ENCODE data around the gene RPL32. TPM values are rescaled to one million over a fixed set of nuclear protein-coding genes. Genes with fewer than 3 reads are reported as not detected.

The RPL32 gene
- total RNA-seq, 1 experiment from 2014 or later = 1,853 TPM

- RAD21 ChIA-PET (ENCODE audit: low non-redundant PET in 1 of 2, low total read pairs in 2 of 2, uncharacterized antibody in 2 of 2, unreplicated experiment in 2 of 2) = no interaction called here
- intact Hi-C loops (cut with micrococcal nuclease) = no loop called here
- TF ChIP-seq TCF7L2 (IDR thresholded peaks at IDR 0.05; ENCODE audit: borderline replicate concordance, extremely low read depth, insufficient read depth, insufficient read length) = no peak
- TF ChIP-seq FOSL1 (IDR thresholded peaks at IDR 0.05; ENCODE audit: low read depth) = no peak
- no peak for TF ChIP-seq SIN3A (IDR thresholded peaks at IDR 0.05; ENCODE audit: low read depth)
- TF ChIP-seq, protein P1, sequence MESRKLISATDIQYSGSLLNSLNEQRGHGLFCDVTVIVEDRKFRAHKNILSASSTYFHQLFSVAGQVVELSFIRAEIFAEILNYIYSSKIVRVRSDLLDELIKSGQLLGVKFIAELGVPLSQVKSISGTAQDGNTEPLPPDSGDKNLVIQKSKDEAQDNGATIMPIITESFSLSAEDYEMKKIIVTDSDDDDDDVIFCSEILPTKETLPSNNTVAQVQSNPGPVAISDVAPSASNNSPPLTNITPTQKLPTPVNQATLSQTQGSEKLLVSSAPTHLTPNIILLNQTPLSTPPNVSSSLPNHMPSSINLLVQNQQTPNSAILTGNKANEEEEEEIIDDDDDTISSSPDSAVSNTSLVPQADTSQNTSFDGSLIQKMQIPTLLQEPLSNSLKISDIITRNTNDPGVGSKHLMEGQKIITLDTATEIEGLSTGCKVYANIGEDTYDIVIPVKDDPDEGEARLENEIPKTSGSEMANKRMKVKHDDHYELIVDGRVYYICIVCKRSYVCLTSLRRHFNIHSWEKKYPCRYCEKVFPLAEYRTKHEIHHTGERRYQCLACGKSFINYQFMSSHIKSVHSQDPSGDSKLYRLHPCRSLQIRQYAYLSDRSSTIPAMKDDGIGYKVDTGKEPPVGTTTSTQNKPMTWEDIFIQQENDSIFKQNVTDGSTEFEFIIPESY (IDR thresholded peaks at IDR 0.05; ENCODE audit: extremely low read depth, insufficient replicate concordance, low read length) = no peak
- no peak for TF ChIP-seq ZNF274 (IDR thresholded peaks at IDR 0.05; ENCODE audit: low read depth, low read length)
- no peak for TF ChIP-seq ZFX (IDR thresholded peaks at IDR 0.05)
- no peak for TF ChIP-seq ELF1 (IDR thresholded peaks at IDR 0.05; ENCODE audit: borderline replicate concordance, low read depth)
- no peak for TF ChIP-seq CBX3 (IDR thresholded peaks at IDR 0.05; ENCODE audit: low read depth)
- no peak for TF ChIP-seq YY1 (IDR thresholded peaks at IDR 0.05; ENCODE audit: extremely low read depth, insufficient replicate concordance, low read depth, low read length)
- TF ChIP-seq RAD21 (IDR thresholded peaks at IDR 0.05; ENCODE audit: low read depth) = no peak
- TF ChIP-seq EZH2 (IDR thresholded peaks at IDR 0.05) = no peak
- TF ChIP-seq POLR2A (IDR thresholded peaks at IDR 0.05; ENCODE audit: borderline replicate concordance, extremely low read depth, insufficient read depth, insufficient read length) = no peak
- no peak for TF ChIP-seq EGR1 (IDR thresholded peaks at IDR 0.05; ENCODE audit: low read depth)
- TF ChIP-seq, protein P2, sequence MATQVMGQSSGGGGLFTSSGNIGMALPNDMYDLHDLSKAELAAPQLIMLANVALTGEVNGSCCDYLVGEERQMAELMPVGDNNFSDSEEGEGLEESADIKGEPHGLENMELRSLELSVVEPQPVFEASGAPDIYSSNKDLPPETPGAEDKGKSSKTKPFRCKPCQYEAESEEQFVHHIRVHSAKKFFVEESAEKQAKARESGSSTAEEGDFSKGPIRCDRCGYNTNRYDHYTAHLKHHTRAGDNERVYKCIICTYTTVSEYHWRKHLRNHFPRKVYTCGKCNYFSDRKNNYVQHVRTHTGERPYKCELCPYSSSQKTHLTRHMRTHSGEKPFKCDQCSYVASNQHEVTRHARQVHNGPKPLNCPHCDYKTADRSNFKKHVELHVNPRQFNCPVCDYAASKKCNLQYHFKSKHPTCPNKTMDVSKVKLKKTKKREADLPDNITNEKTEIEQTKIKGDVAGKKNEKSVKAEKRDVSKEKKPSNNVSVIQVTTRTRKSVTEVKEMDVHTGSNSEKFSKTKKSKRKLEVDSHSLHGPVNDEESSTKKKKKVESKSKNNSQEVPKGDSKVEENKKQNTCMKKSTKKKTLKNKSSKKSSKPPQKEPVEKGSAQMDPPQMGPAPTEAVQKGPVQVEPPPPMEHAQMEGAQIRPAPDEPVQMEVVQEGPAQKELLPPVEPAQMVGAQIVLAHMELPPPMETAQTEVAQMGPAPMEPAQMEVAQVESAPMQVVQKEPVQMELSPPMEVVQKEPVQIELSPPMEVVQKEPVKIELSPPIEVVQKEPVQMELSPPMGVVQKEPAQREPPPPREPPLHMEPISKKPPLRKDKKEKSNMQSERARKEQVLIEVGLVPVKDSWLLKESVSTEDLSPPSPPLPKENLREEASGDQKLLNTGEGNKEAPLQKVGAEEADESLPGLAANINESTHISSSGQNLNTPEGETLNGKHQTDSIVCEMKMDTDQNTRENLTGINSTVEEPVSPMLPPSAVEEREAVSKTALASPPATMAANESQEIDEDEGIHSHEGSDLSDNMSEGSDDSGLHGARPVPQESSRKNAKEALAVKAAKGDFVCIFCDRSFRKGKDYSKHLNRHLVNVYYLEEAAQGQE (IDR thresholded peaks at IDR 0.05; ENCODE audit: low read depth) = no peak
- TF ChIP-seq CEBPB (IDR thresholded peaks at IDR 0.05; ENCODE audit: low read depth) = no peak
- no peak for TF ChIP-seq SRF (IDR thresholded peaks at IDR 0.05; ENCODE audit: low read depth)
- TF ChIP-seq, protein P3, sequence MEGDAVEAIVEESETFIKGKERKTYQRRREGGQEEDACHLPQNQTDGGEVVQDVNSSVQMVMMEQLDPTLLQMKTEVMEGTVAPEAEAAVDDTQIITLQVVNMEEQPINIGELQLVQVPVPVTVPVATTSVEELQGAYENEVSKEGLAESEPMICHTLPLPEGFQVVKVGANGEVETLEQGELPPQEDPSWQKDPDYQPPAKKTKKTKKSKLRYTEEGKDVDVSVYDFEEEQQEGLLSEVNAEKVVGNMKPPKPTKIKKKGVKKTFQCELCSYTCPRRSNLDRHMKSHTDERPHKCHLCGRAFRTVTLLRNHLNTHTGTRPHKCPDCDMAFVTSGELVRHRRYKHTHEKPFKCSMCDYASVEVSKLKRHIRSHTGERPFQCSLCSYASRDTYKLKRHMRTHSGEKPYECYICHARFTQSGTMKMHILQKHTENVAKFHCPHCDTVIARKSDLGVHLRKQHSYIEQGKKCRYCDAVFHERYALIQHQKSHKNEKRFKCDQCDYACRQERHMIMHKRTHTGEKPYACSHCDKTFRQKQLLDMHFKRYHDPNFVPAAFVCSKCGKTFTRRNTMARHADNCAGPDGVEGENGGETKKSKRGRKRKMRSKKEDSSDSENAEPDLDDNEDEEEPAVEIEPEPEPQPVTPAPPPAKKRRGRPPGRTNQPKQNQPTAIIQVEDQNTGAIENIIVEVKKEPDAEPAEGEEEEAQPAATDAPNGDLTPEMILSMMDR (IDR thresholded peaks at IDR 0.05 in 2 of 3, conservative IDR thresholded peaks at IDR 0.05 in 1 of 3; ENCODE audit: borderline replicate concordance in 1 of 3, insufficient read depth in 1 of 3, low read depth in 2 of 3, low read length in 2 of 3) = no peak
- TF ChIP-seq SP1 (IDR thresholded peaks at IDR 0.05; ENCODE audit: low read depth) = no peak
- TF ChIP-seq EZH2phosphoT487 (IDR thresholded peaks at IDR 0.05; ENCODE audit: borderline replicate concordance) = no peak
- TF ChIP-seq JUND (IDR thresholded peaks at IDR 0.05) = no peak
- Histone ChIP-seq H3K4me1 (ENCODE audit: control insufficient read depth in 1 of 2, insufficient read depth in 2 of 2, low read length in 2 of 2) (no peaks in the 10 kb centered on the region), H3K9ac (ENCODE audit: low read length) (no peak overlapping the region), H2AFZ (ENCODE audit: low read depth, low read length, poor library complexity, severe bottlenecking) (no peak overlapping the region), H3K79me2 (ENCODE audit: insufficient read depth, low read length) (no peaks in the 10 kb centered on the region), H3K4me3 (replicated peaks in 1 of 2; ENCODE audit: low read depth in 1 of 2, low read length in 2 of 2) (no peak overlapping the region), H3K9me2 (ENCODE audit: insufficient read depth) (no peaks in the 10 kb centered on the region), H4K20me1 (ENCODE audit: insufficient read depth) (no peaks in the 10 kb centered on the region), H3K27ac (ENCODE audit: low read depth, low read length) (no peak overlapping the region), H3K27me3 (ENCODE audit: insufficient read depth, low read length) (peaks cover 9% of the 10 kb centered on the region; the same call in 1 of the 2 replicates), H3K4me2 (ENCODE audit: low read length) (no peak overlapping the region), H3K36me3 (ENCODE audit: control insufficient read depth in 1 of 2, insufficient read depth in 2 of 2, low read length in 2 of 2) (no peaks in the 10 kb centered on the region), H3K9me3 (ENCODE audit: control insufficient read depth in 1 of 2, insufficient read depth in 1 of 2, low read depth in 1 of 2, low read length in 2 of 2) (no peaks in the 10 kb centered on the region)
- DNase-seq (ENCODE audit: low read depth, low spot score) (no peak), ATAC-seq (no peak)
- CTCF ChIA-PET = no interaction called here
- no TSS peak for BruUV-seq (replicated peaks)
- POLR2A ChIA-PET = interaction anchor here (0.7 kb wide), 1 partner anchor 39 kb away, joined by 3 read pairs; no protein-coding TSS in a partner anchor
These were observed 41.3 kb upstream of the RPL32 start for GRCh38 chr3:12882336-12883310.
